ENCODE data around the gene CTSE. TPM values are rescaled to one million over a fixed set of nuclear protein-coding genes. Genes with fewer than 3 reads are reported as not detected.

CTSE gene
- total RNA-seq, 4 donors from 2014 or later: 3.6 to 8.1 (median 3.6) TPM; not detected in 1

DNA sequence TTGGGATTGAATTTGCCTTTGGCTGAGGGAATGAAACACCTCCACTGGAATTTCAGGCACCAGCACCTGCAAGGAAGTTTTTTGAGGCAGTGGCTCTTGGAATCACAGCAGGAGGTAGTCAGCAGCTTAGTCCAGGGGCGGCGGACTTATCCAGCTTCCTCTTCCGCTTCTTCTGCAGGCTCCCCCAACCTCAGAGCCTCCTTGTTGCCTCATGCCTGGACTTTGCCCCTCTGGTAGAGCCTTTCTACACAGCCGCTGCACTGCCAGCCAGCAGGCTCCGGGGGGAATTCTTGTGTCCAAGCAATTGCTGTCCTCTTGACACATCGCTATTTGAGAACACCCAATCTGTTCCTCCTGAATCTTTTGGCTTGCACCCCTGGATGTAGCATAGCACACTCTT, 24.9 kb upstream of the CTSE start:
- no peaks in the 10 kb centered on the region for H3K27me3 ChIP-seq
- H3K9me3 ChIP-seq: no peaks in the 10 kb centered on the region
- TF ChIP-seq, protein P1, sequence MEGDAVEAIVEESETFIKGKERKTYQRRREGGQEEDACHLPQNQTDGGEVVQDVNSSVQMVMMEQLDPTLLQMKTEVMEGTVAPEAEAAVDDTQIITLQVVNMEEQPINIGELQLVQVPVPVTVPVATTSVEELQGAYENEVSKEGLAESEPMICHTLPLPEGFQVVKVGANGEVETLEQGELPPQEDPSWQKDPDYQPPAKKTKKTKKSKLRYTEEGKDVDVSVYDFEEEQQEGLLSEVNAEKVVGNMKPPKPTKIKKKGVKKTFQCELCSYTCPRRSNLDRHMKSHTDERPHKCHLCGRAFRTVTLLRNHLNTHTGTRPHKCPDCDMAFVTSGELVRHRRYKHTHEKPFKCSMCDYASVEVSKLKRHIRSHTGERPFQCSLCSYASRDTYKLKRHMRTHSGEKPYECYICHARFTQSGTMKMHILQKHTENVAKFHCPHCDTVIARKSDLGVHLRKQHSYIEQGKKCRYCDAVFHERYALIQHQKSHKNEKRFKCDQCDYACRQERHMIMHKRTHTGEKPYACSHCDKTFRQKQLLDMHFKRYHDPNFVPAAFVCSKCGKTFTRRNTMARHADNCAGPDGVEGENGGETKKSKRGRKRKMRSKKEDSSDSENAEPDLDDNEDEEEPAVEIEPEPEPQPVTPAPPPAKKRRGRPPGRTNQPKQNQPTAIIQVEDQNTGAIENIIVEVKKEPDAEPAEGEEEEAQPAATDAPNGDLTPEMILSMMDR (IDR thresholded peaks at IDR 0.05): no peak
- TF ChIP-seq POLR2A (IDR thresholded peaks at IDR 0.05): no peak
- H3K27ac ChIP-seq: peak overlapping the region in 2 of 4 donors; percentile 20 to 74
- peak in 2 of 3 donors; percentile 73 to 81 for DNase-seq
- no peaks in the 10 kb centered on the region for H3K36me3 ChIP-seq
- H3K4me3 ChIP-seq: no peak overlapping the region
- H3K4me1 ChIP-seq: peaks cover 0 to 12% (median 2%) of the 10 kb centered on the region in 4 donors

DNA sequence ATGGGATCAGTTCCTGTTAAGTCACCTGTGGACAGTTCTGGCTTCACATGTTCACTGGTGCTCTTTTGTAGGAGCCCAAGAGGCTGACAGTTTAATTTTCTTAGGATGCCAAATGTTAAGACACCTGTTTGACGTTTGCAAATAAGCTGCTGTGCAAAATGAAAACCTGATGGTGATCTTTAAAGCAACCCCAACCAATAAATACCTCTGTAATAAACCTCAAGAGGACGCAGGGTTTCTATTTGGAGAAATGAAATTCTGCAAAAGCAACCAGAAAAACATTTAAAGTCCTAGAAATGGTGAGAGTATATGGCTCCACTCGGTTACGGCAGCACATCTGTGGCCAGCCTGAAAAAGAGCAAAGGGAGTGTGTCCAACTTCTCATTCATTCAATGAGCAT, 23.6 kb upstream of the CTSE start:
- TF ChIP-seq, protein P1 (IDR thresholded peaks at IDR 0.05): no peak
- TF ChIP-seq POLR2A (IDR thresholded peaks at IDR 0.05): no peak
- H3K27me3 ChIP-seq: no peaks in the 10 kb centered on the region
- H3K4me1 ChIP-seq: peaks cover 0 to 11% (median 2%) of the 10 kb centered on the region in 4 donors
- H3K9me3 ChIP-seq: no peaks in the 10 kb centered on the region
- H3K4me3 ChIP-seq: no peak overlapping the region
- DNase-seq: no peak
- H3K36me3 ChIP-seq: no peaks in the 10 kb centered on the region
- H3K27ac ChIP-seq: peak overlapping the region in 1 of 4 donors; percentile 74

DNA sequence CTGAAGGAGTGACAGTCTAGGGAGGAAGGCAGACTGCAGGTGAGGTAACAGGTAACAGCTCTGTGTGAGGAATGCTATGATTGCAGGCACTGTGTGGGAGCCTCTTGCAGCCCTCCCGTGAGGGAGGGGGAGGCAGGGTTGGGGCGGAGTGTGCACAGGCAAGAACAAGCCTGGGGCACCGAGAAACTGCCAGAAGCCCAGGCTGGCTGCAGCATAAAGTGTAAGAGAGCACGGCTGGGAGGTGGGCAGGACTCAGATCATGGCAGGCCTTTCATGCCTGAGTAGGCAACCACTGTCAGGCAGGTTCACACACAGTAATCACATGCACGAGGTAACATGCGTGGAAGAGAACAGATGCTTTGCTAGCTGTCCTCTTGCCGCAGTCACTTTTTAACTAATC, 17.9 kb upstream of the CTSE start:
- peaks cover 0 to 14% (median 2%) of the 10 kb centered on the region in 4 donors for H3K4me1 ChIP-seq
- H3K4me3 ChIP-seq: no peak overlapping the region
- H3K9me3 ChIP-seq: no peaks in the 10 kb centered on the region
- H3K27ac ChIP-seq: peak overlapping the region in 2 of 4 donors; percentile 4 to 75
- H3K36me3 ChIP-seq: no peaks in the 10 kb centered on the region
- no peaks in the 10 kb centered on the region for H3K27me3 ChIP-seq
- peak in 2 of 3 donors; percentile 86 for DNase-seq
- no peak for TF ChIP-seq POLR2A (IDR thresholded peaks at IDR 0.05)
- TF ChIP-seq, protein P1 (IDR thresholded peaks at IDR 0.05): no peak

DNA sequence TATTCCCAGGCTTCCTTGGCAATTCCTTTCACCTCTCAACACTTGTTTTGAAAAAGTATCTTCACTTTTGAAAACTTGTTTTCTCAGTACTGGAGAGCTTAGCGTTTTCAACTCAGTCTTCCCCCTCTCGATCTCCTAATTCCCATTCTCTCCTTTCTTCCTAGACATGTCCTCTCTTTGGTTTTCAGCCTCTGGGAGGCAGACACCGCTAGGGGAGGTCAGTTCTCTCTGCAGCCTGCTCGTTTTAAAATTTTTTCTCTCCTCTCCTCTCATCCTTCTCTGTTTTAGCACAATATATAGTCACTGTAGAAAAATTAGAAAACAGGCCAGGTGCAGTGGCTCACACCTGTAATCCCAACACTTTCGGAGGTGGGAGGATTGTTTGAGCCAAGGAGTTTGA, 16.6 kb upstream of the CTSE start:
- Histone ChIP-seq H3K27ac (peak overlapping the region in 2 of 4 donors; percentile 11 to 75), H3K36me3 (no peaks in the 10 kb centered on the region), H3K4me3 (no peak overlapping the region), H3K4me1 (peaks cover 0 to 14% (median 2%) of the 10 kb centered on the region in 4 donors), H3K9me3 (no peaks in the 10 kb centered on the region), H3K27me3 (no peaks in the 10 kb centered on the region)
- DNase-seq: no peak
- no peak for TF ChIP-seq POLR2A (IDR thresholded peaks at IDR 0.05)
- TF ChIP-seq, protein P1 (IDR thresholded peaks at IDR 0.05): no peak

DNA sequence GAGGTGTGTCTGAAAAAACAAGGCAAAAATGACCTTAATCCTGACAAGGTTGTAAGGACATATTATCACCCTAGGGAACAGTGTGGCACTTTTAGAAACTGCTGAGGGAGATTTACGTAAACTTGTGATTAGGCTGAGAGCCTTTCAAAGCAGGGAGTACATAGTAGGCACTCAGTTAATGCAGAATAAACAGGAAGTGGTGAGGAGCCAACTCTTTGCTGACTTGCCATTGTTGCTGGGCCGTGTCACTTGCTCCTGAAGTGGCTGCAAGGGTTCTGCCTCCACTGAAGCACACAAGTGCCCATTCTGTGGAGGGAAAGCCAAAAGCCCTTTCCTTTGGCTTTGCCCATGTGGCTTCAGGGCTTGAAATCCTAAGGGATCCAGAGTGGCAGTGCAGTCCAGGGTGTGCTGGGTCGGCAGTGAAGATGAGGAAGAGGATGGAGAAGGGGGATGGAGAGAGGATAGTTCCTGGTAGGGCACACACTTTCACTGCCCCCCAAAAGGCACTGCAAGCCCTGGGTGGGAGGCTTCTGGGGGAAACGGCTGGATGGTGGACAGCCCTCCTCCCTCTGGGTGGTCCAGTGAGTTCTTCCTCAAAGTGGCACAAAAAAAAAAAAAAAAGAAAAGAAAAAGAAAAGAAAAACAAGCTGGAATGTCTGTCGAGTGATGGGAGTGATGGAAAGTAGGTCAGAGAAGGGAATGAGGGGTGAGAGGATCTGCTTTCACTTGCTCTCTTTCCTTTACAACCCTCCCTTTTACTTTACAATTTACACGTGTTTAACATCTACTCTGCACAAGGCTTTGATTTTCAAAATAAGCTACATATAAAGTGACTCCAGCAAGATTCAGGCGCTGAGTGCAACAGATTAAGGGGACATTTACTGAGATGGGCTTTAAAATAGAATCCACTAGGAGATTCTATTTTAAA, 15.6 kb upstream of the CTSE start:
- H3K4me3 ChIP-seq: no peak overlapping the region
- H3K4me1 ChIP-seq: peaks cover 0 to 14% (median 3%) of the 10 kb centered on the region in 4 donors
- no peaks in the 10 kb centered on the region for H3K9me3 ChIP-seq
- no peak for TF ChIP-seq POLR2A (IDR thresholded peaks at IDR 0.05)
- TF ChIP-seq, protein P1 (IDR thresholded peaks at IDR 0.05): no peak
- H3K27me3 ChIP-seq: no peaks in the 10 kb centered on the region
- peak overlapping the region in 2 of 4 donors; percentile 45 to 75 for H3K27ac ChIP-seq
- DNase-seq: no peak
- no peaks in the 10 kb centered on the region for H3K36me3 ChIP-seq
